H9 (cell line): Measurements from ENCODE around the gene MRTFB. TPM values are rescaled to one million over a fixed set of nuclear protein-coding genes. Genes with fewer than 3 reads are reported as not detected.

ENCODE experiments used
- DNase-seq: peaks from one replicate; pipeline ENCODE4 v3.0.0-alpha.2; 2017
- H2AFZ ChIP-seq: one replicate; pipeline ENCODE4 v1.6.1; 2013; ENCODE audit warnings: mild to moderate bottlenecking, low read length, control low read depth, moderate library complexity
- H2AK5ac ChIP-seq: 2 replicates; pipeline ENCODE4 v1.6.1; 2013; ENCODE audit warnings: low read length, control low read depth, mixed read lengths; ENCODE audit not compliant: insufficient read length
- H2BK120ac ChIP-seq: one replicate; pipeline ENCODE4 v1.6.1; 2013; ENCODE audit warnings: low read depth, mild to moderate bottlenecking, low read length, control low read depth, inconsistent platforms; ENCODE audit not compliant: poor library complexity, severe bottlenecking
- H2BK12ac ChIP-seq: 2 replicates; pipeline ENCODE4 v1.6.1; 2013; ENCODE audit warnings: low read length, control low read depth, mixed read lengths, low read depth; ENCODE audit not compliant: insufficient read length
- H2BK15ac ChIP-seq: 2 replicates; pipeline ENCODE4 v1.6.1; 2013; ENCODE audit warnings: low read depth, low read length, control low read depth
- H2BK20ac ChIP-seq: one replicate; pipeline ENCODE4 v1.6.1; 2013; ENCODE audit warnings: low read depth, mild to moderate bottlenecking, low read length, control low read depth, inconsistent platforms; ENCODE audit not compliant: poor library complexity, severe bottlenecking
- H2BK5ac ChIP-seq: 2 replicates; pipeline ENCODE4 v1.6.1; 2013; ENCODE audit warnings: low read length, control low read depth, mixed read lengths; ENCODE audit not compliant: insufficient read length
- H3K14ac ChIP-seq: 2 replicates; pipeline ENCODE4 v1.6.1; 2013; ENCODE audit warnings: low read length, control low read depth; ENCODE audit not compliant: insufficient read depth
- H3K18ac ChIP-seq: 2 replicates; pipeline ENCODE4 v1.6.1; 2013; ENCODE audit warnings: low read depth, mild to moderate bottlenecking, mixed read lengths, low read length, control low read depth; ENCODE audit not compliant: insufficient read length
- H3K23ac ChIP-seq: 2 replicates; pipeline ENCODE4 v1.6.1; 2013; ENCODE audit warnings: low read length, control low read depth, mixed read lengths, low read depth; ENCODE audit not compliant: insufficient read length
- H3K23me2 ChIP-seq: 2 replicates; pipeline ENCODE4 v1.6.1; 2013; ENCODE audit warnings: low read depth, mild to moderate bottlenecking, mixed read lengths, low read length, control low read depth; ENCODE audit not compliant: insufficient read length, poor library complexity, severe bottlenecking
- H3K27ac ChIP-seq: 2 replicates; pipeline ENCODE4 v1.5.1; 2013; ENCODE audit warnings: low read length, control low read depth, mixed read lengths, low read depth; ENCODE audit not compliant: insufficient read length
- H3K27me3 ChIP-seq: 2 replicates; pipeline ENCODE4 v1.6.1; 2013; ENCODE audit warnings: low read length, control low read depth, inconsistent platforms; ENCODE audit not compliant: insufficient read depth
- H3K4ac ChIP-seq: 2 replicates; pipeline ENCODE4 v1.6.1; 2013; ENCODE audit warnings: low read depth, mild to moderate bottlenecking, control low read depth, inconsistent platforms, low read length, moderate library complexity
- H3K4me1 ChIP-seq: 2 replicates; pipeline ENCODE4 v1.6.1; 2013; ENCODE audit warnings: low read length, control low read depth, inconsistent platforms; ENCODE audit not compliant: insufficient read depth
- H3K4me2 ChIP-seq: 2 replicates; pipeline ENCODE4 v1.6.1; 2013; ENCODE audit warnings: low read length, control low read depth, mixed read lengths; ENCODE audit not compliant: insufficient read length, insufficient read depth
- H3K56ac ChIP-seq: 2 replicates; pipeline ENCODE4 v1.6.1; 2013; ENCODE audit warnings: low read depth, mild to moderate bottlenecking, mixed read lengths, low read length, control low read depth; ENCODE audit not compliant: insufficient read length
- H3K79me1 ChIP-seq: 2 replicates; pipeline ENCODE4 v1.6.1; 2013; ENCODE audit warnings: low read depth, mild to moderate bottlenecking, moderate library complexity, low read length, control low read depth, inconsistent platforms; ENCODE audit not compliant: insufficient read depth, poor library complexity, severe bottlenecking
- H3K79me2 ChIP-seq: 2 replicates; pipeline ENCODE4 v1.6.1; 2013; ENCODE audit warnings: low read length, control low read depth, inconsistent platforms; ENCODE audit not compliant: insufficient read depth
- H3K9ac ChIP-seq: 2 replicates; pipeline ENCODE4 v1.6.1; 2013; ENCODE audit warnings: low read length, control low read depth, mixed read lengths; ENCODE audit not compliant: insufficient read length; ENCODE audit errors: extremely low read depth
- H3K9me3 ChIP-seq: one replicate; pipeline ENCODE4 v1.6.1; 2013; ENCODE audit warnings: low read depth, low read length, inconsistent platforms; ENCODE audit not compliant: control insufficient read depth
- H3T11ph ChIP-seq: one replicate; pipeline ENCODE4 v1.6.1; 2013; ENCODE audit warnings: mild to moderate bottlenecking, low read length, control low read depth, inconsistent platforms
- H4K20me1 ChIP-seq: one replicate; pipeline ENCODE4 v1.6.1; 2013; ENCODE audit not compliant: control insufficient read depth, insufficient read length, insufficient read depth
- H4K5ac ChIP-seq: 2 replicates; pipeline ENCODE4 v1.6.1; 2013; ENCODE audit warnings: low read depth, mild to moderate bottlenecking, mixed read lengths, low read length, control low read depth; ENCODE audit not compliant: insufficient read length
- H4K8ac ChIP-seq: replicated peaks from 2 replicates; pipeline ENCODE4 v1.6.1; 2013; ENCODE audit warnings: low read length, control low read depth, mixed read lengths, low read depth; ENCODE audit not compliant: insufficient read length
- H4K91ac ChIP-seq: 2 replicates; pipeline ENCODE4 v1.6.1; 2013; ENCODE audit warnings: low read depth, mild to moderate bottlenecking, moderate library complexity, mixed read lengths, low read length, control low read depth; ENCODE audit not compliant: insufficient read length
- H3K27ac Mint-ChIP-seq, 3 experiments: 2 replicates in 2 of 3; 3 replicates in 1 of 3; pipeline ENCODE4 v1.8.0; 2020 to 2021; ENCODE audit warnings: mixed read lengths in 3 of 3, mild to moderate bottlenecking in 1 of 3, moderate library complexity in 1 of 3
- H3K27me3 Mint-ChIP-seq: 2 replicates; pipeline ENCODE4 v1.8.0; 2021; ENCODE audit warnings: low read depth, mild to moderate bottlenecking, moderate library complexity, mixed read lengths
- H3K36me3 Mint-ChIP-seq, 3 experiments: 2 replicates in 2 of 3; 3 replicates in 1 of 3; pipeline ENCODE4 v1.8.0; 2020 to 2021; ENCODE audit warnings: low read depth in 3 of 3, mixed read lengths in 3 of 3; ENCODE audit not compliant: insufficient read depth in 1 of 3
- H3K4me1 Mint-ChIP-seq, 2 experiments: 2 replicates each; pipeline ENCODE4 v1.8.0; 2020; ENCODE audit warnings: mixed read lengths in 2 of 2
- H3K4me3 Mint-ChIP-seq, 2 experiments: 2 replicates in 1 of 2; 3 replicates in 1 of 2; pipeline ENCODE4 v1.8.0; 2020 to 2021; ENCODE audit warnings: mild to moderate bottlenecking in 2 of 2, mixed read lengths in 2 of 2, moderate library complexity in 1 of 2
- H3K9me3 Mint-ChIP-seq, 2 experiments: 2 replicates in 1 of 2; 3 replicates in 1 of 2; pipeline ENCODE4 v1.8.0; 2020; ENCODE audit warnings: mild to moderate bottlenecking in 2 of 2, mixed read lengths in 2 of 2, moderate library complexity in 1 of 2
- WGBS: extraction: QIAGEN DNeasy Blood & Tissue Kit; methylation state at CpG from one replicate; pipeline ENCODE4 v1.1.7; 2013; ENCODE audit warnings: missing lambda C conversion rate, low lambda C conversion rate, mixed read lengths; ENCODE audit not compliant: insufficient read length; ENCODE audit errors: extremely low coverage; 5-methylcytosine and 5-hydroxymethylcytosine counted together
- total RNA-seq: library from RNA; stranded (reverse); gene quantifications from 2 replicates; pipeline ENCODE4 v1.2.1, GENCODE V29; 2021
- TF ChIP-seq, protein P1 (sequence below): fragments of 200-600 bp; sonication (generic); conservative IDR thresholded peaks from 3 replicates; pipeline ENCODE4 v1.8.0; 2021; ENCODE audit warnings: antibody characterized with exemption, mild to moderate bottlenecking

MRTFB gene
- total RNA-seq, 1 experiment from 2014 or later = 29.9 TPM

DNA sequence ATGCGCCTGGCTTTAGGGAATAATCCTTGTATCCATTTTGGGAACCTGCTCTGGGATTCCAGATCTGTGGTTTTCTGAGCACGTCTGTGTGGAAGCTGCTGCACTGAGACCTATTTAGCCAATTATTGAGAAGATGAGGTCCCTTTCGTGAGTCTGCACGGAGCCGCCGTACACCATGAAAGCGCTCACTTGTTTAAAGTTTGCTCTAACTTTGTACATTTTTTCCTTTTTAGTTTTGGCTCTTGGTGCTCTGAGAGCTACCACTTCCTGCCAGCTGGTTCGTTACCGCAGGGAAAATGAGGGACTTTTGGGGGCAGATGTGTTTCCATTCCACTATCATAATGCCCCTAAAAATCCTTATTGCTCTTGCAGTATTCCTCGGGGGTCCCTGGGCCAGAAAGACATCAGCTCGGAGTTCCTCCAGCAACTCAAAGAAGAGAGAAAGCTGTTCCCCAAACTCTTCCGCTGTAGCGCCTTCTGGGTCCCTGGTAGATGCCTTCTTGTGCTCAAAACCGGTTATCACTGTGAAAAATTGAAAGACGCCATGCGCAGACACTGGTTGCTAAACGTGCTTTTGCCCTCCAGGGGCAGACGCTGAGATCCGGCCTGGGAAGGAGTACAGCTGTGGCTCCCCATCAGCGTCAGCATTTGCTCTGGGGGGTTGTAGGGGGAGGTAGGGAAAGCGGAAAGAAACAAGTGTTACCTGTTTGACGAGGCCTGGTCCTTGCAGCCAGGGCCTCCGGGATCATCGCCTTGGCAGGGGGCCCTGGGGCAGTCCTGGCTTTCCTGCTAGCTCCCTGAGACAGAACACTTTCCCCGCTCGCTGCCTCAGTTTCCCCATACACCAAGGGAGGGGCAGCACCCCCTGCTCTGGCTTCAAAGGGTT lies 238.1 kb downstream of the MRTFB start:
- Histone ChIP-seq H4K5ac (no peak overlapping the region), H3K4me1 (peaks cover 4% of the 10 kb centered on the region; the same call in 1 of the 2 replicates), H3K79me2 (peaks cover 4% of the 10 kb centered on the region; the same call in 1 of the 2 replicates), H2AK5ac (no peak overlapping the region), H2BK12ac (no peak overlapping the region), H4K8ac (no peak overlapping the region), H3K4ac (no peak overlapping the region), H2BK120ac (no peak overlapping the region), H3T11ph (no peak overlapping the region), H3K79me1 (no peaks in the 10 kb centered on the region), H3K23ac (no peak overlapping the region), H4K20me1 (no peaks in the 10 kb centered on the region), H2BK20ac (no peak overlapping the region), H3K56ac (no peak overlapping the region), H4K91ac (no peak overlapping the region), H2BK5ac (no peak overlapping the region), H3K9me3 (no peaks in the 10 kb centered on the region), H3K18ac (peak overlapping the region; percentile 19), H3K27ac (no peak overlapping the region), H3K9ac (no peak overlapping the region), H3K14ac (no peak overlapping the region; the same call in 1 of the 2 replicates), H2AFZ (no peak overlapping the region), H3K23me2 (no peaks in the 10 kb centered on the region), H3K4me2 (no peak overlapping the region), H2BK15ac (no peak overlapping the region), H3K27me3 (no peaks in the 10 kb centered on the region)
- Mint-ChIP-seq H3K36me3 (peaks cover 0 to 5% (median 3%) of the 10 kb centered on the region in 3 experiments; a peak in 4 of 7 replicates), H3K27ac (peak overlapping the region; percentile 83 to 96 (median 89)), H3K4me3 (peak overlapping the region in 1 of 2 experiments; percentile 24; a peak in 1 of 5 replicates), H3K9me3 (no peaks in the 10 kb centered on the region; a peak in 1 of 5 replicates), H3K27me3 (peaks cover 10% of the 10 kb centered on the region), H3K4me1 (peaks cover 61 to 71% of the 10 kb centered on the region in 2 experiments)
- TF ChIP-seq, protein P1, sequence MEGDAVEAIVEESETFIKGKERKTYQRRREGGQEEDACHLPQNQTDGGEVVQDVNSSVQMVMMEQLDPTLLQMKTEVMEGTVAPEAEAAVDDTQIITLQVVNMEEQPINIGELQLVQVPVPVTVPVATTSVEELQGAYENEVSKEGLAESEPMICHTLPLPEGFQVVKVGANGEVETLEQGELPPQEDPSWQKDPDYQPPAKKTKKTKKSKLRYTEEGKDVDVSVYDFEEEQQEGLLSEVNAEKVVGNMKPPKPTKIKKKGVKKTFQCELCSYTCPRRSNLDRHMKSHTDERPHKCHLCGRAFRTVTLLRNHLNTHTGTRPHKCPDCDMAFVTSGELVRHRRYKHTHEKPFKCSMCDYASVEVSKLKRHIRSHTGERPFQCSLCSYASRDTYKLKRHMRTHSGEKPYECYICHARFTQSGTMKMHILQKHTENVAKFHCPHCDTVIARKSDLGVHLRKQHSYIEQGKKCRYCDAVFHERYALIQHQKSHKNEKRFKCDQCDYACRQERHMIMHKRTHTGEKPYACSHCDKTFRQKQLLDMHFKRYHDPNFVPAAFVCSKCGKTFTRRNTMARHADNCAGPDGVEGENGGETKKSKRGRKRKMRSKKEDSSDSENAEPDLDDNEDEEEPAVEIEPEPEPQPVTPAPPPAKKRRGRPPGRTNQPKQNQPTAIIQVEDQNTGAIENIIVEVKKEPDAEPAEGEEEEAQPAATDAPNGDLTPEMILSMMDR = peak; percentile 48
- WGBS = no CpG with 5 or more reads among the region's 26 CpGs
- peak; percentile 82 for DNase-seq
